Measurements from ENCODE around the gene IL12A. TPM values are rescaled to one million over a fixed set of nuclear protein-coding genes. Genes with fewer than 3 reads are reported as not detected.

Gene IL12A
- total and polyA plus RNA-seq, 2 experiments from 2014 or later, result 0.09 TPM; not detected in 1

- no peaks in the 10 kb centered on the region for H3K36me3 ChIP-seq
- TF ChIP-seq, protein P1, sequence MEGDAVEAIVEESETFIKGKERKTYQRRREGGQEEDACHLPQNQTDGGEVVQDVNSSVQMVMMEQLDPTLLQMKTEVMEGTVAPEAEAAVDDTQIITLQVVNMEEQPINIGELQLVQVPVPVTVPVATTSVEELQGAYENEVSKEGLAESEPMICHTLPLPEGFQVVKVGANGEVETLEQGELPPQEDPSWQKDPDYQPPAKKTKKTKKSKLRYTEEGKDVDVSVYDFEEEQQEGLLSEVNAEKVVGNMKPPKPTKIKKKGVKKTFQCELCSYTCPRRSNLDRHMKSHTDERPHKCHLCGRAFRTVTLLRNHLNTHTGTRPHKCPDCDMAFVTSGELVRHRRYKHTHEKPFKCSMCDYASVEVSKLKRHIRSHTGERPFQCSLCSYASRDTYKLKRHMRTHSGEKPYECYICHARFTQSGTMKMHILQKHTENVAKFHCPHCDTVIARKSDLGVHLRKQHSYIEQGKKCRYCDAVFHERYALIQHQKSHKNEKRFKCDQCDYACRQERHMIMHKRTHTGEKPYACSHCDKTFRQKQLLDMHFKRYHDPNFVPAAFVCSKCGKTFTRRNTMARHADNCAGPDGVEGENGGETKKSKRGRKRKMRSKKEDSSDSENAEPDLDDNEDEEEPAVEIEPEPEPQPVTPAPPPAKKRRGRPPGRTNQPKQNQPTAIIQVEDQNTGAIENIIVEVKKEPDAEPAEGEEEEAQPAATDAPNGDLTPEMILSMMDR (IDR thresholded peaks at IDR 0.05; ENCODE audit: low read depth, low read length), result no peak
- DNase-seq (ENCODE audit: low read depth in 1 of 2, low spot score in 1 of 2), result no peak
- no peaks in the 10 kb centered on the region for H3K27me3 ChIP-seq
- no peak overlapping the region for H3K27ac ChIP-seq
- no peaks in the 10 kb centered on the region for H3K9me3 ChIP-seq (ENCODE audit: low read depth)
- H3K4me3 ChIP-seq, result no peak overlapping the region
- no peaks in the 10 kb centered on the region for H3K4me1 ChIP-seq (ENCODE audit: low read depth)
These were observed 31.5 kb downstream of the IL12A start for GRCh38 chr3:160020057-160020711.

DNA sequence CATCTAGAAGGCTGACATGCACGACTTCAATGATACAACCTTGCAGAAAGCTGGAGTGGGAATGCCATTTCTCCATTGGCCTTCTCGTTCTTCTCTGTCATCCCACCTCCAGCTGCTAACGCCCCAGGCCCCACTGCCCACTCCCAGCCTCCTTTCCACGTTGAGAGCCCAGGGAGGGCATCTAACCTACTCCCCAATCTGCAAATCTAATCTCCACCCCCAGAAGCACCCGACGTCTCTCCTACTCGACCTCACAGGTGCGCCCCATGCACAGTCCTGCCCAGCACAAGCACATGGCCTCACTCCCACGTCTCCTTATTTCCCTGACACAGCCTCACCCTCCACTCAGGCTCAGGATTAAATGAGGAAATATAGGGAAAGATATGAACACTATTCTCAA is 33.4 kb downstream of the IL12A start:
- Histone ChIP-seq H3K4me3 (no peak overlapping the region), H3K27ac (no peak overlapping the region), H3K36me3 (no peaks in the 10 kb centered on the region), H3K4me1 (ENCODE audit: low read depth) (no peaks in the 10 kb centered on the region), H3K27me3 (no peaks in the 10 kb centered on the region), H3K9me3 (ENCODE audit: low read depth) (no peaks in the 10 kb centered on the region)
- TF ChIP-seq, protein P1 (IDR thresholded peaks at IDR 0.05; ENCODE audit: low read depth, low read length), result no peak
- no peak for DNase-seq (ENCODE audit: low read depth in 1 of 2, low spot score in 1 of 2)

GRCh38 chr3:160023476-160023875 is 34.8 kb downstream of the IL12A start:
- Histone ChIP-seq H3K4me3 (no peak overlapping the region), H3K27me3 (no peaks in the 10 kb centered on the region), H3K27ac (no peak overlapping the region), H3K36me3 (no peaks in the 10 kb centered on the region), H3K9me3 (ENCODE audit: low read depth) (no peaks in the 10 kb centered on the region), H3K4me1 (ENCODE audit: low read depth) (no peaks in the 10 kb centered on the region)
- TF ChIP-seq, protein P1 (IDR thresholded peaks at IDR 0.05; ENCODE audit: low read depth, low read length), result no peak
- DNase-seq (ENCODE audit: low read depth in 1 of 2, low spot score in 1 of 2), result no peak

DNA sequence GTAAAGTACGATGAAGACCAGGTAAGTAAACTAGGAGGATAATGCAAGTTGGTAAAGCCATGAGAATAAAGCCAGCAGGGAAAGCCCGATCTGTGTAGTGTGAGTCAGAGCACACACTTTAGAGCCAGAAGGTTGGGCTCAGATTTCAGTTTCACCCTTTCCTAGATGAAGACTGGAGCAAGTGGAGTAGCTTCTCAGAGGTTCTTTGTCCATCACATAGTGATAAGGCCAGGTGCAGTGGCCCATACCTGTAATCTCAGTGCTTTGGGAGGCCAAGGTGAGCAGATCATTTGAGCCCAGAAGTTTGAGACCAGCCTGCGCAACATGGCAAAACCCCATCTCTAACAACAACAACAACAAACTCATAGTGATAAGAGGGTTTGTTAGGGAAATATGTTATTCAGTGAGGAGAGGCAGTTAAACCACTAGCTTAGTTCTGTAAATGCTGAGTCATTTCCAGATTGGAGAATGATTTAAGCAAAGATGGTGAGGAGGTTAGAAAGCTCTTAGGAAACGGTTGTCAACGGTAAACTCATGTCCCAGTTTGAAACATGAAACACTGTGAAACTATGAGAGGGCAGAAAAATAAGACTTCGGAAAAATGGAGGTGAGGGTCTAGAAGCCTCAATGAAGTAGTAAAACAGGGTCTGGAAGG is 39.0 kb downstream of the IL12A start:
- DNase-seq (ENCODE audit: low read depth in 1 of 2, low spot score in 1 of 2), result peak in 1 of 2 donors; percentile 59
- H3K9me3 ChIP-seq (ENCODE audit: low read depth), result no peaks in the 10 kb centered on the region
- H3K27me3 ChIP-seq, result no peaks in the 10 kb centered on the region
- H3K27ac ChIP-seq, result no peak overlapping the region
- H3K4me1 ChIP-seq (ENCODE audit: low read depth), result no peaks in the 10 kb centered on the region
- TF ChIP-seq, protein P1 (IDR thresholded peaks at IDR 0.05; ENCODE audit: low read depth, low read length), result no peak
- H3K4me3 ChIP-seq, result no peak overlapping the region
- H3K36me3 ChIP-seq, result no peaks in the 10 kb centered on the region

- no peak overlapping the region for H3K4me3 ChIP-seq
- H3K27ac ChIP-seq, result no peak overlapping the region
- no peaks in the 10 kb centered on the region for H3K4me1 ChIP-seq (ENCODE audit: low read depth)
- TF ChIP-seq, protein P1 (IDR thresholded peaks at IDR 0.05; ENCODE audit: low read depth, low read length), result no peak
- DNase-seq (ENCODE audit: low read depth in 1 of 2, low spot score in 1 of 2), result no peak
- no peaks in the 10 kb centered on the region for H3K36me3 ChIP-seq
- H3K9me3 ChIP-seq (ENCODE audit: low read depth), result no peaks in the 10 kb centered on the region
- peaks cover 35% of the 10 kb centered on the region for H3K27me3 ChIP-seq
These were observed 47.1 kb downstream of the IL12A start for GRCh38 chr3:160035757-160036156.
